H9 (cell line): ENCODE results near the gene RPL6. TPM values are rescaled to one million over a fixed set of nuclear protein-coding genes. Genes with fewer than 3 reads are reported as not detected.

Source experiments
- DNase-seq: peaks from one replicate; pipeline ENCODE4 v3.0.0-alpha.2; 2017
- H2AFZ ChIP-seq: one replicate; pipeline ENCODE4 v1.6.1; 2013; ENCODE audit warnings: mild to moderate bottlenecking, low read length, control low read depth, moderate library complexity
- H2AK5ac ChIP-seq: 2 replicates; pipeline ENCODE4 v1.6.1; 2013; ENCODE audit warnings: low read length, control low read depth, mixed read lengths; ENCODE audit not compliant: insufficient read length
- H2BK120ac ChIP-seq: one replicate; pipeline ENCODE4 v1.6.1; 2013; ENCODE audit warnings: low read depth, mild to moderate bottlenecking, low read length, control low read depth, inconsistent platforms; ENCODE audit not compliant: poor library complexity, severe bottlenecking
- H2BK12ac ChIP-seq: 2 replicates; pipeline ENCODE4 v1.6.1; 2013; ENCODE audit warnings: low read length, control low read depth, mixed read lengths, low read depth; ENCODE audit not compliant: insufficient read length
- H2BK15ac ChIP-seq: 2 replicates; pipeline ENCODE4 v1.6.1; 2013; ENCODE audit warnings: low read depth, low read length, control low read depth
- H2BK20ac ChIP-seq: one replicate; pipeline ENCODE4 v1.6.1; 2013; ENCODE audit warnings: low read depth, mild to moderate bottlenecking, low read length, control low read depth, inconsistent platforms; ENCODE audit not compliant: poor library complexity, severe bottlenecking
- H2BK5ac ChIP-seq: 2 replicates; pipeline ENCODE4 v1.6.1; 2013; ENCODE audit warnings: low read length, control low read depth, mixed read lengths; ENCODE audit not compliant: insufficient read length
- H3K14ac ChIP-seq: 2 replicates; pipeline ENCODE4 v1.6.1; 2013; ENCODE audit warnings: low read length, control low read depth; ENCODE audit not compliant: insufficient read depth
- H3K18ac ChIP-seq: 2 replicates; pipeline ENCODE4 v1.6.1; 2013; ENCODE audit warnings: low read depth, mild to moderate bottlenecking, mixed read lengths, low read length, control low read depth; ENCODE audit not compliant: insufficient read length
- H3K23ac ChIP-seq: 2 replicates; pipeline ENCODE4 v1.6.1; 2013; ENCODE audit warnings: low read length, control low read depth, mixed read lengths, low read depth; ENCODE audit not compliant: insufficient read length
- H3K23me2 ChIP-seq: 2 replicates; pipeline ENCODE4 v1.6.1; 2013; ENCODE audit warnings: low read depth, mild to moderate bottlenecking, mixed read lengths, low read length, control low read depth; ENCODE audit not compliant: insufficient read length, poor library complexity, severe bottlenecking
- H3K27ac ChIP-seq: 2 replicates; pipeline ENCODE4 v1.5.1; 2013; ENCODE audit warnings: low read length, control low read depth, mixed read lengths, low read depth; ENCODE audit not compliant: insufficient read length
- H3K27me3 ChIP-seq: 2 replicates; pipeline ENCODE4 v1.6.1; 2013; ENCODE audit warnings: low read length, control low read depth, inconsistent platforms; ENCODE audit not compliant: insufficient read depth
- H3K4ac ChIP-seq: 2 replicates; pipeline ENCODE4 v1.6.1; 2013; ENCODE audit warnings: low read depth, mild to moderate bottlenecking, control low read depth, inconsistent platforms, low read length, moderate library complexity
- H3K4me1 ChIP-seq: 2 replicates; pipeline ENCODE4 v1.6.1; 2013; ENCODE audit warnings: low read length, control low read depth, inconsistent platforms; ENCODE audit not compliant: insufficient read depth
- H3K4me2 ChIP-seq: 2 replicates; pipeline ENCODE4 v1.6.1; 2013; ENCODE audit warnings: low read length, control low read depth, mixed read lengths; ENCODE audit not compliant: insufficient read length, insufficient read depth
- H3K56ac ChIP-seq: 2 replicates; pipeline ENCODE4 v1.6.1; 2013; ENCODE audit warnings: low read depth, mild to moderate bottlenecking, mixed read lengths, low read length, control low read depth; ENCODE audit not compliant: insufficient read length
- H3K79me1 ChIP-seq: 2 replicates; pipeline ENCODE4 v1.6.1; 2013; ENCODE audit warnings: low read depth, mild to moderate bottlenecking, moderate library complexity, low read length, control low read depth, inconsistent platforms; ENCODE audit not compliant: insufficient read depth, poor library complexity, severe bottlenecking
- H3K79me2 ChIP-seq: 2 replicates; pipeline ENCODE4 v1.6.1; 2013; ENCODE audit warnings: low read length, control low read depth, inconsistent platforms; ENCODE audit not compliant: insufficient read depth
- H3K9ac ChIP-seq: 2 replicates; pipeline ENCODE4 v1.6.1; 2013; ENCODE audit warnings: low read length, control low read depth, mixed read lengths; ENCODE audit not compliant: insufficient read length; ENCODE audit errors: extremely low read depth
- H3K9me3 ChIP-seq: one replicate; pipeline ENCODE4 v1.6.1; 2013; ENCODE audit warnings: low read depth, low read length, inconsistent platforms; ENCODE audit not compliant: control insufficient read depth
- H3T11ph ChIP-seq: one replicate; pipeline ENCODE4 v1.6.1; 2013; ENCODE audit warnings: mild to moderate bottlenecking, low read length, control low read depth, inconsistent platforms
- H4K20me1 ChIP-seq: one replicate; pipeline ENCODE4 v1.6.1; 2013; ENCODE audit not compliant: control insufficient read depth, insufficient read length, insufficient read depth
- H4K5ac ChIP-seq: 2 replicates; pipeline ENCODE4 v1.6.1; 2013; ENCODE audit warnings: low read depth, mild to moderate bottlenecking, mixed read lengths, low read length, control low read depth; ENCODE audit not compliant: insufficient read length
- H4K8ac ChIP-seq: replicated peaks from 2 replicates; pipeline ENCODE4 v1.6.1; 2013; ENCODE audit warnings: low read length, control low read depth, mixed read lengths, low read depth; ENCODE audit not compliant: insufficient read length
- H4K91ac ChIP-seq: 2 replicates; pipeline ENCODE4 v1.6.1; 2013; ENCODE audit warnings: low read depth, mild to moderate bottlenecking, moderate library complexity, mixed read lengths, low read length, control low read depth; ENCODE audit not compliant: insufficient read length
- H3K27ac Mint-ChIP-seq, 3 experiments: 2 replicates in 2 of 3; 3 replicates in 1 of 3; pipeline ENCODE4 v1.8.0; 2020 to 2021; ENCODE audit warnings: mixed read lengths in 3 of 3, mild to moderate bottlenecking in 1 of 3, moderate library complexity in 1 of 3
- H3K27me3 Mint-ChIP-seq: 2 replicates; pipeline ENCODE4 v1.8.0; 2021; ENCODE audit warnings: low read depth, mild to moderate bottlenecking, moderate library complexity, mixed read lengths
- H3K36me3 Mint-ChIP-seq, 3 experiments: 2 replicates in 2 of 3; 3 replicates in 1 of 3; pipeline ENCODE4 v1.8.0; 2020 to 2021; ENCODE audit warnings: low read depth in 3 of 3, mixed read lengths in 3 of 3; ENCODE audit not compliant: insufficient read depth in 1 of 3
- H3K4me1 Mint-ChIP-seq, 2 experiments: 2 replicates each; pipeline ENCODE4 v1.8.0; 2020; ENCODE audit warnings: mixed read lengths in 2 of 2
- H3K4me3 Mint-ChIP-seq, 2 experiments: 2 replicates in 1 of 2; 3 replicates in 1 of 2; pipeline ENCODE4 v1.8.0; 2020 to 2021; ENCODE audit warnings: mild to moderate bottlenecking in 2 of 2, mixed read lengths in 2 of 2, moderate library complexity in 1 of 2
- H3K9me3 Mint-ChIP-seq, 2 experiments: 2 replicates in 1 of 2; 3 replicates in 1 of 2; pipeline ENCODE4 v1.8.0; 2020; ENCODE audit warnings: mild to moderate bottlenecking in 2 of 2, mixed read lengths in 2 of 2, moderate library complexity in 1 of 2
- CTCF ChIP-seq: fragments of 200-600 bp; sonication (generic); conservative IDR thresholded peaks from 3 replicates; pipeline ENCODE4 v1.8.0; 2021; ENCODE audit warnings: antibody characterized with exemption, mild to moderate bottlenecking
- WGBS: extraction: QIAGEN DNeasy Blood & Tissue Kit; methylation state at CpG from one replicate; pipeline ENCODE4 v1.1.7; 2013; ENCODE audit warnings: missing lambda C conversion rate, low lambda C conversion rate, mixed read lengths; ENCODE audit not compliant: insufficient read length; ENCODE audit errors: extremely low coverage; 5-methylcytosine and 5-hydroxymethylcytosine counted together
- total RNA-seq: library from RNA; stranded (reverse); gene quantifications from 2 replicates; pipeline ENCODE4 v1.2.1, GENCODE V29; 2021

RPL6 gene
- total RNA-seq, 1 experiment from 2014 or later, result 1,921 TPM

DNA sequence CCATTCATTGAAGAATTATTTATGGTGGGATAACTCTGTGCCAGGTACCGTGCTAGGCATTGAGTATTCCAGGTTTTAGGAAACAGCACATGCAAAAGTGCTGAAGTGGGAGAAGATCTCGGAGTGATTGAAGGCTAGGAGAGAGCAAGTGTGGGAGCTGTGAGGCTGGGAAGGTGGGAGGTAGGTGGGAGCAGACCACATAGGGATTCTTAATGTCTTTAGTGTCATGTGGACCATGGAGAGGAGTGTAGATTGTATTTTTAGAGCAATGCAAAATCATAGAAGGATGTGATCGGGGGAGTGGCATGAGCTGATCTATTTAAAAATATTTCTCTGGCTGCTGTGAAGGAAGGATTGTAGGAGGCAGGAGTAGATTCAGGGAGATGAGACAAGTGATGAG, 14.7 kb upstream of the RPL6 start:
- H3K4me3 Mint-ChIP-seq, result no peak overlapping the region
- Histone ChIP-seq H3K9me3 (no peaks in the 10 kb centered on the region), H2BK15ac (no peak overlapping the region), H3K27me3 (no peaks in the 10 kb centered on the region), H4K5ac (no peak overlapping the region), H2BK5ac (no peak overlapping the region), H3K4ac (no peak overlapping the region), H4K8ac (no peak overlapping the region), H3K23ac (no peak overlapping the region), H4K91ac (no peak overlapping the region), H2AK5ac (no peak overlapping the region), H2BK20ac (no peak overlapping the region), H3K79me1 (peaks cover 14% of the 10 kb centered on the region), H3K23me2 (peaks cover 3% of the 10 kb centered on the region), H3K9ac (no peak overlapping the region), H3K18ac (no peak overlapping the region), H3K4me1 (no peaks in the 10 kb centered on the region), H3K27ac (no peak overlapping the region), H3K56ac (no peak overlapping the region), H3K4me2 (no peak overlapping the region), H4K20me1 (peaks cover 2% of the 10 kb centered on the region), H3K14ac (no peak overlapping the region), H2BK120ac (no peak overlapping the region), H3T11ph (no peak overlapping the region), H3K79me2 (peaks cover 36% of the 10 kb centered on the region), H2AFZ (no peak overlapping the region), H2BK12ac (no peak overlapping the region)
- peaks cover 10 to 13% of the 10 kb centered on the region in 2 experiments; a peak in 2 of 4 replicates for H3K4me1 Mint-ChIP-seq
- WGBS, result no CpG with 5 or more reads among the region's 3 CpGs
- DNase-seq, result no peak
- peak overlapping the region in 2 of 3 experiments; percentile 17 to 34; a peak in 4 of 7 replicates for H3K27ac Mint-ChIP-seq
- H3K36me3 Mint-ChIP-seq, result peaks cover 3 to 11% (median 10%) of the 10 kb centered on the region in 3 experiments; a peak in 5 of 7 replicates
- H3K27me3 Mint-ChIP-seq, result no peaks in the 10 kb centered on the region
- no peak for TF ChIP-seq CTCF
- H3K9me3 Mint-ChIP-seq, result no peaks in the 10 kb centered on the region
